ENCODE data around the gene SMG7.

GRCh38 chr1:183466781-183467180 is 5.5 kb upstream of the SMG7 start:
- no peak for TF ChIP-seq CTCF (IDR thresholded peaks at IDR 0.05; ENCODE audit: extremely low read depth in 1 of 2, insufficient read depth in 1 of 2, low read depth in 1 of 2, low read length in 2 of 2)
- TF ChIP-seq POLR2A (IDR thresholded peaks at IDR 0.05; ENCODE audit: low read depth, low read length) = no peak
- TF ChIP-seq EZH2 (IDR thresholded peaks at IDR 0.05; ENCODE audit: borderline replicate concordance, low read depth, low read length, severe bottlenecking) = no peak
- no peak for TF ChIP-seq POLR2AphosphoS5 (IDR thresholded peaks at IDR 0.05; ENCODE audit: insufficient read depth, low read depth, low read length)
- TF ChIP-seq MYC (IDR thresholded peaks at IDR 0.05; ENCODE audit: low read depth, low read length) = no peak
